K562 (cell line): Measurements from ENCODE around the gene SNRNP48. TPM values are rescaled to one million over a fixed set of nuclear protein-coding genes. Genes with fewer than 3 reads are reported as not detected.

Experiments
- ATAC-seq: fragments of 200-7000 bp; cut with Tn5 transposase; 3 replicates; pipeline ENCODE4 v1.9.1; 2020; ENCODE audit warnings: moderate library complexity
- BruUV-seq: library from RNA; stranded (reverse); fragments of 400-500 nt; replicated peaks from 2 replicates; lab custom pipeline; 2021; lab: Mats Ljungman, UMichigan
- CTCF ChIA-PET: fragments of 300-600 bp; formaldehyde crosslinking; extraction: SDS; loops from one replicate; lab custom pipeline; 2021; ENCODE audit warnings: low intra/inter-chr PET ratio; lab: Yijun Ruan, JAX
- POLR2A ChIA-PET: fragments of 300-600, 350-650 bp; sonication (Branson Sonifier 250); formaldehyde crosslinking; extraction: SDS; loops from one replicate; lab custom pipeline; 2021; ENCODE audit warnings: antibody characterized with exemption, inconsistent platforms; lab: Yijun Ruan, JAX
- DNase-seq, 4 experiments: peaks; one replicate each; pipeline versions ENCODE4 v3.0.0 to v3.0.0-alpha.2; 2011 to 2018; ENCODE audit warnings: low spot score in 3 of 4, mixed read lengths in 3 of 4; ENCODE audit errors: extremely low read depth in 1 of 4
- FAIRE-seq: peaks from 2 replicates; lab custom pipeline; 2011; peaks lifted over from hg19 to GRCh38; lab: Jason Lieb, UNC
- H2AFZ ChIP-seq: 2 replicates; pipeline ENCODE4 v1.6.0; 2011; ENCODE audit warnings: low read depth, low read length, control low read depth, inconsistent platforms
- H3K27ac ChIP-seq: fragments of 200-600 bp; 3 replicates; pipeline ENCODE4 v1.8.0; 2011; ENCODE audit warnings: low read depth, mild to moderate bottlenecking, control low read depth, inconsistent platforms, low read length, moderate library complexity, mixed read lengths; ENCODE audit errors: extremely low read depth
- H3K27me3 ChIP-seq, 2 experiments: fragments of 300-600 bp in 1 of 2; 2 replicates in 1 of 2; 3 replicates in 1 of 2; pipeline versions ENCODE4 v1.6.0 to v1.8.0; 2011; ENCODE audit warnings: inconsistent platforms in 2 of 2, low read length in 2 of 2, mild to moderate bottlenecking in 1 of 2, mixed read lengths in 1 of 2, moderate library complexity in 1 of 2; ENCODE audit not compliant: control insufficient read depth in 2 of 2, insufficient read depth in 2 of 2
- H3K36me3 ChIP-seq: fragments of 300-600 bp; 3 replicates; pipeline ENCODE4 v1.8.0; 2011; ENCODE audit warnings: mild to moderate bottlenecking, low read length, inconsistent platforms; ENCODE audit not compliant: control insufficient read depth, insufficient read depth
- H3K4me1 ChIP-seq, 2 experiments: fragments of 200-600 bp in 1 of 2; replicated peaks in 1 of 2; 2 replicates in 1 of 2; 3 replicates in 1 of 2; pipeline versions ENCODE4 v1.5.1 to v1.8.0; 2011; ENCODE audit warnings: inconsistent platforms in 2 of 2, low read length in 2 of 2, mild to moderate bottlenecking in 1 of 2, mixed read lengths in 1 of 2, moderate library complexity in 1 of 2; ENCODE audit not compliant: control insufficient read depth in 2 of 2, insufficient read depth in 2 of 2
- H3K4me2 ChIP-seq: 2 replicates; pipeline ENCODE4 v1.6.1; 2011; ENCODE audit warnings: low read length, control low read depth, inconsistent platforms, mixed read lengths; ENCODE audit not compliant: insufficient read depth
- H3K4me3 ChIP-seq: fragments of 200-600 bp; sonication (generic), shearing (Covaris generic); 2 replicates; pipeline ENCODE4 v1.5.1; 2016; ENCODE audit warnings: control low read depth, inconsistent platforms
- H3K79me2 ChIP-seq: fragments of 200-600 bp; 3 replicates; pipeline ENCODE4 v1.8.0; 2011; ENCODE audit warnings: low read length, inconsistent platforms; ENCODE audit not compliant: control insufficient read depth, insufficient read depth
- H3K9ac ChIP-seq, 2 experiments: 2 replicates each; pipeline versions ENCODE4 v1.6.0 to v1.6.1; 2011; ENCODE audit warnings: low read depth in 2 of 2, low read length in 2 of 2, control low read depth in 1 of 2, inconsistent platforms in 1 of 2, mild to moderate bottlenecking in 1 of 2, mixed read lengths in 1 of 2; ENCODE audit not compliant: insufficient read depth in 1 of 2
- H3K9me1 ChIP-seq: one replicate; pipeline ENCODE4 v1.6.0; 2011; ENCODE audit warnings: inconsistent platforms, mild to moderate bottlenecking, low read length, moderate library complexity; ENCODE audit not compliant: control insufficient read depth, insufficient read depth
- H3K9me3 ChIP-seq: replicated peaks from 2 replicates; pipeline ENCODE4 v1.5.1; 2011; ENCODE audit warnings: low read depth, low read length, inconsistent platforms; ENCODE audit not compliant: control insufficient read depth, insufficient read depth
- H4K20me1 ChIP-seq: replicated peaks from 2 replicates; pipeline ENCODE4 v1.6.1; 2011; ENCODE audit warnings: low read length, inconsistent platforms, mixed read lengths; ENCODE audit not compliant: control insufficient read depth, insufficient read depth
- ARID1B ChIP-seq: fragments of 450-650 bp; IDR thresholded peaks from 2 replicates; pipeline ENCODE4 v1.6.1; 2016; ENCODE audit warnings: antibody characterized with exemption, mild to moderate bottlenecking, inconsistent platforms
- C11orf30 ChIP-seq: fragments of 450-650 bp; IDR thresholded peaks from 2 replicates; pipeline ENCODE4 v1.6.1; 2016; ENCODE audit warnings: low read depth, mild to moderate bottlenecking
- HDAC1 ChIP-seq, 2 experiments: fragments of 450-650 bp; IDR thresholded peaks; 2 replicates each; pipeline ENCODE4 v1.6.1; 2016 to 2017; ENCODE audit warnings: inconsistent platforms in 1 of 2, mild to moderate bottlenecking in 1 of 2, moderate library complexity in 1 of 2
- ILF3 ChIP-seq: fragments of 450-650 bp; IDR thresholded peaks from 2 replicates; pipeline ENCODE4 v1.6.1; 2018; ENCODE audit warnings: antibody characterized with exemption, mild to moderate bottlenecking, moderate library complexity, borderline replicate concordance
- MAFF ChIP-seq: IDR thresholded peaks from 2 replicates; pipeline ENCODE4 v1.6.1; 2012; ENCODE audit warnings: low read length, improper control_type of control experiment
- MAFG ChIP-seq: fragments of 450-650 bp; conservative IDR thresholded peaks from 2 replicates; pipeline ENCODE4 v1.6.1; 2016; ENCODE audit warnings: missing genetic modification characterization, missing compliant biosample characterization
- MBD2 ChIP-seq: sonication (generic); IDR thresholded peaks from 2 replicates; pipeline ENCODE4 v1.6.1; 2016; ENCODE audit warnings: low read depth, borderline replicate concordance
- NR2F6 ChIP-seq: fragments of 450-650 bp; formaldehyde crosslinking; IDR thresholded peaks from 2 replicates; pipeline ENCODE4 v1.4.0; 2020; ENCODE audit warnings: mild to moderate bottlenecking
- OTX1 ChIP-seq: fragments of 450-650 bp; formaldehyde crosslinking; IDR thresholded peaks from 2 replicates; pipeline ENCODE4 v1.4.0; 2022; ENCODE audit warnings: mild to moderate bottlenecking
- PRPF4 ChIP-seq: fragments of 200-400 bp; formaldehyde crosslinking; IDR thresholded peaks from one replicate; pipeline ENCODE4 v1.6.1; 2017; ENCODE audit warnings: low read length, low read depth, mild to moderate bottlenecking; ENCODE audit not compliant: insufficient read depth, poor library complexity, severe bottlenecking
- SETDB1 ChIP-seq: IDR thresholded peaks from one replicate; pipeline ENCODE4 v1.6.1; 2012; ENCODE audit warnings: low read length, control low read depth, inconsistent platforms
- THRB ChIP-seq: fragments of 450-650 bp; formaldehyde crosslinking; conservative IDR thresholded peaks from 2 replicates; pipeline ENCODE4 v1.4.0; 2022; ENCODE audit warnings: mild to moderate bottlenecking, missing genetic modification characterization
- ZBED1 ChIP-seq: IDR thresholded peaks from 2 replicates; pipeline ENCODE4 v1.6.1; 2014
- ZC3H11A ChIP-seq: IDR thresholded peaks from 2 replicates; pipeline ENCODE4 v1.6.1; 2012; ENCODE audit warnings: low read depth, low read length, improper control_type of control experiment
- ZNF232 ChIP-seq: sonication (generic); formaldehyde crosslinking; IDR thresholded peaks from 2 replicates; pipeline ENCODE4 v1.8.0; 2022; ENCODE audit warnings: mild to moderate bottlenecking, missing genetic modification reagents
- ZNF274 ChIP-seq: IDR thresholded peaks from 2 replicates; pipeline ENCODE4 v1.6.1; 2011; ENCODE audit warnings: low read depth, mild to moderate bottlenecking, low read length, moderate library complexity, borderline replicate concordance
- ZNF316 ChIP-seq: fragments of 450-650 bp; IDR thresholded peaks from 2 replicates; pipeline ENCODE4 v1.6.1; 2016
- ZNF384 ChIP-seq: IDR thresholded peaks from 2 replicates; pipeline ENCODE4 v1.6.1; 2012; ENCODE audit warnings: low read depth, low read length, improper control_type of control experiment
- ZNF511 ChIP-seq: sonication (generic); formaldehyde crosslinking; IDR thresholded peaks from 2 replicates; pipeline ENCODE4 v1.8.0; 2022; ENCODE audit warnings: mild to moderate bottlenecking, missing genetic modification reagents
- WGBS: fragments of 100-300 bp; shearing (Covaris generic); methylation state at CpG from one replicate; pipeline ENCODE4 v1.1.6; 2016; ENCODE audit warnings: low coverage, mixed read lengths; ENCODE audit not compliant: insufficient coverage; ENCODE audit errors: missing lambda C conversion rate; 5-methylcytosine and 5-hydroxymethylcytosine counted together
- in situ Hi-C: fragments of 300-500 bp; cut with MboI; formaldehyde crosslinking; loops from 4 replicates; pipeline ENCODE4 v1.15.0; 2018; ENCODE audit warnings: inconsistent platforms, mixed read lengths
- intact Hi-C: fragments of 100-400 bp; cut with micrococcal nuclease; formaldehyde crosslinking; loops from 2 replicates; pipeline ENCODE4 v1.14.2; 2022
- polyA plus RNA-seq, 8 experiments: library from polyadenylated mRNA; depleted of rRNA in 4 of 8; stranded (reverse) in 5 of 8; unstranded in 3 of 8; fragments of >200 nt; fragmentation: Nextera tagmentation in 2 of 8; fragmentation: Illumina TruSeq in 1 of 8; extraction: Ambion mirVana in 2 of 8; extraction: Trizol in 1 of 8; gene quantifications; 2 replicates each; pipeline versions ENCODE4 v1.2.1 to v1.2.3, GENCODE V29; 2011 to 2014; ENCODE audit warnings: inconsistent platforms in 1 of 8, missing spikeins in 1 of 8
- total RNA-seq, 7 experiments: library from RNA; depleted of rRNA in 6 of 7; stranded (reverse); fragments of >200 nt in 6 of 7; fragmentation: Illumina TruSeq in 2 of 7; extraction: Trizol in 2 of 7; gene quantifications; 2 replicates each; pipeline versions ENCODE4 v1.2.1 to v1.2.3, GENCODE V29; 2011 to 2021; ENCODE audit warnings: low replicate concordance in 1 of 7
- TF ChIP-seq, protein P1 (sequence below): sonication (generic); formaldehyde crosslinking; IDR thresholded peaks from 2 replicates; pipeline ENCODE4 v1.8.1; 2023; ENCODE audit warnings: missing genetic modification reagents, mild to moderate bottlenecking, borderline replicate concordance

SNRNP48 gene
- total and polyA plus RNA-seq, 9 of the 15 experiments (the other 6 are each of a cell fraction or from before 2014, with no cell fraction given) = 6.2 to 32.9 (median 18.6) TPM

- Histone ChIP-seq H3K79me2 (no peaks in the 10 kb centered on the region), H3K4me2 (no peak overlapping the region), H3K9me3 (no peaks in the 10 kb centered on the region), H3K36me3 (no peaks in the 10 kb centered on the region), H3K27me3 (peaks cover 36 to 56% of the 10 kb centered on the region in 2 experiments), H3K4me1 (no peaks in the 10 kb centered on the region), H2AFZ (no peak overlapping the region), H4K20me1 (no peaks in the 10 kb centered on the region), H3K27ac (no peak overlapping the region), H3K9me1 (no peaks in the 10 kb centered on the region), H3K4me3 (no peak overlapping the region), H3K9ac (no peak overlapping the region)
- DNase-seq (no peak), ATAC-seq (no peak), FAIRE-seq (no peak)
- CTCF ChIA-PET = no interaction called here
- BruUV-seq = no TSS peak
- in situ Hi-C loops (no loop called here), intact Hi-C loops (no loop called here)
- 3% methylated on average over 4 of the region's 4 CpGs for WGBS
- POLR2A ChIA-PET = interaction anchor here (3.0 kb wide), 1 partner anchor 11 kb away, joined by 7 read pairs; no protein-coding TSS in a partner anchor
- no peak for TF ChIP-seq NR2F6 (CRISPR knock-in tag)
- no peak for TF ChIP-seq ZC3H11A
- TF ChIP-seq, protein P1, sequence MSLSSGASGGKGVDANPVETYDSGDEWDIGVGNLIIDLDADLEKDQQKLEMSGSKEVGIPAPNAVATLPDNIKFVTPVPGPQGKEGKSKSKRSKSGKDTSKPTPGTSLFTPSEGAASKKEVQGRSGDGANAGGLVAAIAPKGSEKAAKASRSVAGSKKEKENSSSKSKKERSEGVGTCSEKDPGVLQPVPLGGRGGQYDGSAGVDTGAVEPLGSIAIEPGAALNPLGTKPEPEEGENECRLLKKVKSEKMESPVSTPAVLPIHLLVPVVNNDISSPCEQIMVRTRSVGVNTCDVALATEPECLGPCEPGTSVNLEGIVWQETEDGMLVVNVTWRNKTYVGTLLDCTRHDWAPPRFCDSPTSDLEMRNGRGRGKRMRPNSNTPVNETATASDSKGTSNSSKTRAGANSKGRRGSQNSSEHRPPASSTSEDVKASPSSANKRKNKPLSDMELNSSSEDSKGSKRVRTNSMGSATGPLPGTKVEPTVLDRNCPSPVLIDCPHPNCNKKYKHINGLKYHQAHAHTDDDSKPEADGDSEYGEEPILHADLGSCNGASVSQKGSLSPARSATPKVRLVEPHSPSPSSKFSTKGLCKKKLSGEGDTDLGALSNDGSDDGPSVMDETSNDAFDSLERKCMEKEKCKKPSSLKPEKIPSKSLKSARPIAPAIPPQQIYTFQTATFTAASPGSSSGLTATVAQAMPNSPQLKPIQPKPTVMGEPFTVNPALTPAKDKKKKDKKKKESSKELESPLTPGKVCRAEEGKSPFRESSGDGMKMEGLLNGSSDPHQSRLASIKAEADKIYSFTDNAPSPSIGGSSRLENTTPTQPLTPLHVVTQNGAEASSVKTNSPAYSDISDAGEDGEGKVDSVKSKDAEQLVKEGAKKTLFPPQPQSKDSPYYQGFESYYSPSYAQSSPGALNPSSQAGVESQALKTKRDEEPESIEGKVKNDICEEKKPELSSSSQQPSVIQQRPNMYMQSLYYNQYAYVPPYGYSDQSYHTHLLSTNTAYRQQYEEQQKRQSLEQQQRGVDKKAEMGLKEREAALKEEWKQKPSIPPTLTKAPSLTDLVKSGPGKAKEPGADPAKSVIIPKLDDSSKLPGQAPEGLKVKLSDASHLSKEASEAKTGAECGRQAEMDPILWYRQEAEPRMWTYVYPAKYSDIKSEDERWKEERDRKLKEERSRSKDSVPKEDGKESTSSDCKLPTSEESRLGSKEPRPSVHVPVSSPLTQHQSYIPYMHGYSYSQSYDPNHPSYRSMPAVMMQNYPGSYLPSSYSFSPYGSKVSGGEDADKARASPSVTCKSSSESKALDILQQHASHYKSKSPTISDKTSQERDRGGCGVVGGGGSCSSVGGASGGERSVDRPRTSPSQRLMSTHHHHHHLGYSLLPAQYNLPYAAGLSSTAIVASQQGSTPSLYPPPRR = no peak
- TF ChIP-seq THRB (CRISPR knock-in tag) = no peak
- no peak for TF ChIP-seq ILF3
- no peak for TF ChIP-seq ARID1B
- no peak for TF ChIP-seq SETDB1
- TF ChIP-seq MAFF = peak; percentile 54
- TF ChIP-seq HDAC1 (IDR thresholded peaks at IDR 0.05) = no peak
- no peak for TF ChIP-seq PRPF4
- no peak for TF ChIP-seq ZNF384
- TF ChIP-seq ZNF316 = peak; percentile 69
- TF ChIP-seq ZNF511 (CRISPR knock-in tag) = no peak
- TF ChIP-seq ZNF232 = no peak
- TF ChIP-seq ZNF274 = no peak
- TF ChIP-seq C11orf30 = peak; percentile 57
- TF ChIP-seq MBD2 = no peak
- TF ChIP-seq MAFG (tag) = peak; percentile 47; the same call in 1 of the 2 replicates
- no peak for TF ChIP-seq ZBED1
- no peak for TF ChIP-seq OTX1
Measured at GRCh38 chr6:7633361-7633760, 43.4 kb downstream of the SNRNP48 start.
